COLO668 (cell line): ENCODE measurements around the gene NPAS3.

Experiments
- DNase-seq: peaks from one replicate; lab custom pipeline; 2025; ENCODE audit not compliant: unreplicated experiment; lab: John Stamatoyannopoulos, UW

Gene NPAS3

GRCh38 chr14:33542338-33543287 is 603.9 kb downstream of the NPAS3 start:
- DNase-seq: no peak

GRCh38 chr14:33545696-33546095 is 607.0 kb downstream of the NPAS3 start:
- no peak for DNase-seq

GRCh38 chr14:33548606-33549005 is 609.9 kb downstream of the NPAS3 start:
- DNase-seq: no peak

GRCh38 chr14:33551963-33552362 is 613.3 kb downstream of the NPAS3 start:
- DNase-seq: peak; percentile 48

GRCh38 chr14:33553706-33554278 is 615.1 kb downstream of the NPAS3 start:
- DNase-seq: no peak

GRCh38 chr14:33554988-33555387 is 616.3 kb downstream of the NPAS3 start:
- no peak for DNase-seq

GRCh38 chr14:33555710-33556350 is 617.2 kb downstream of the NPAS3 start:
- no peak for DNase-seq

- no peak for DNase-seq
These were observed 617.9 kb downstream of the NPAS3 start for GRCh38 chr14:33556382-33557121.

GRCh38 chr14:33560718-33561431 is 622.2 kb downstream of the NPAS3 start:
- no peak for DNase-seq

- DNase-seq: no peak
These were observed 623.0 kb downstream of the NPAS3 start for GRCh38 chr14:33561488-33562175.

GRCh38 chr14:33563191-33563900 is 624.7 kb downstream of the NPAS3 start:
- DNase-seq: no peak

GRCh38 chr14:33563901-33564197 is 625.2 kb downstream of the NPAS3 start:
- no peak for DNase-seq

- no peak for DNase-seq
These were observed 626.3 kb downstream of the NPAS3 start for GRCh38 chr14:33564774-33565630.

- no peak for DNase-seq
These were observed 627.4 kb downstream of the NPAS3 start for GRCh38 chr14:33566082-33566481.

GRCh38 chr14:33567023-33567728 is 628.5 kb downstream of the NPAS3 start:
- DNase-seq: no peak

GRCh38 chr14:33567731-33568130 is 629.1 kb downstream of the NPAS3 start:
- no peak for DNase-seq

GRCh38 chr14:33568935-33569579 is 630.4 kb downstream of the NPAS3 start:
- DNase-seq: no peak
